GM18858 (cell line): ENCODE data around the gene GIGYF1.
"Not testable (repeated sequence)": the region's sequence is repeated elsewhere in the genome, so short reads cannot be mapped to it uniquely, and the experiment has no call there.

Experiments used
- ATAC-seq: cut with Tn5 transposase; IDR thresholded peaks from one replicate; pipeline ENCODE4 v1.9.1; 2021; ENCODE audit not compliant: unreplicated experiment

Gene GIGYF1, protein sequence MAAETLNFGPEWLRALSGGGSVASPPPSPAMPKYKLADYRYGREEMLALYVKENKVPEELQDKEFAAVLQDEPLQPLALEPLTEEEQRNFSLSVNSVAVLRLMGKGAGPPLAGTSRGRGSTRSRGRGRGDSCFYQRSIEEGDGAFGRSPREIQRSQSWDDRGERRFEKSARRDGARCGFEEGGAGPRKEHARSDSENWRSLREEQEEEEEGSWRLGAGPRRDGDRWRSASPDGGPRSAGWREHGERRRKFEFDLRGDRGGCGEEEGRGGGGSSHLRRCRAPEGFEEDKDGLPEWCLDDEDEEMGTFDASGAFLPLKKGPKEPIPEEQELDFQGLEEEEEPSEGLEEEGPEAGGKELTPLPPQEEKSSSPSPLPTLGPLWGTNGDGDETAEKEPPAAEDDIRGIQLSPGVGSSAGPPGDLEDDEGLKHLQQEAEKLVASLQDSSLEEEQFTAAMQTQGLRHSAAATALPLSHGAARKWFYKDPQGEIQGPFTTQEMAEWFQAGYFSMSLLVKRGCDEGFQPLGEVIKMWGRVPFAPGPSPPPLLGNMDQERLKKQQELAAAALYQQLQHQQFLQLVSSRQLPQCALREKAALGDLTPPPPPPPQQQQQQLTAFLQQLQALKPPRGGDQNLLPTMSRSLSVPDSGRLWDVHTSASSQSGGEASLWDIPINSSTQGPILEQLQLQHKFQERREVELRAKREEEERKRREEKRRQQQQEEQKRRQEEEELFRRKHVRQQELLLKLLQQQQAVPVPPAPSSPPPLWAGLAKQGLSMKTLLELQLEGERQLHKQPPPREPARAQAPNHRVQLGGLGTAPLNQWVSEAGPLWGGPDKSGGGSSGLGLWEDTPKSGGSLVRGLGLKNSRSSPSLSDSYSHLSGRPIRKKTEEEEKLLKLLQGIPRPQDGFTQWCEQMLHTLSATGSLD (N-terminal part only)

DNA sequence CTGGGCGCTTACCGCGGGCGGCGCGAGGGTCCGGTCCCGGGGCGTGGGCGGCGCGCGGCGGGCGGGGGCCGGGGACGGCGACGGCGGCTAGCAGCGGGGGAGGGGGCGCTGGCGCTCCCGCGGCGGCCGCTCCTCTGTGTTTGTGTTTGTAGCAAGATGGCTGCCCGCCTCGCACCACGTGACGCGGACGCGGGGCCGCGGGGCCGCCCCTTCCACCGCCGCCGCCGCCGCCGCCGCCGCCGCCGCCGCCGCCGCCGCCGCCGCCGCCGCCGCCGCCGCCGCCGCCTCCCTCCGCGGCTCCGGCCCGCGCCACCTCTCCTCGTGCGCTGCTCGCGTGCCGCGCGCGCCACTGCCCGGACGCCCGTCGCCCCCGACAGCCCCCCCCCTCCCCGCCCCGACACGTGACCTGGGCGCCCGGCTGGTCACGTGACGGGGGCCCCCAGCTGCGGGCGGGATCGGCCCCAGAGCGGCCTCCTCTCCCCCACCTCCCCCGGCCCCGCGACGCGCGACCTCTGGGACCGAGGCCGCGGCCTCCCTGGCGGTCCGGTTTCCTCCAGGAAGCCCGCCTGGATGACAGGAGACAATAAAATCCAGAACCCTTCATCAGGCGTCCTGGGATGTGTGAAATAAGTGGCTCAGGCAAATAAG, at the start of gene GIGYF1:
Gene GIGYF1 (minus strand): TSS at position 153 of the 648 bp plus-strand sequence. CDS start 6,012 bp downstream, outside the sequence.
- ATAC-seq: no peak

- ATAC-seq: no peak
Measured at GRCh38 chr7:100739934-100740333, 45.9 kb upstream of the GIGYF1 start.

GRCh38 chr7:100736671-100737070, 42.6 kb upstream of the GIGYF1 start:
- no peak for ATAC-seq

DNA sequence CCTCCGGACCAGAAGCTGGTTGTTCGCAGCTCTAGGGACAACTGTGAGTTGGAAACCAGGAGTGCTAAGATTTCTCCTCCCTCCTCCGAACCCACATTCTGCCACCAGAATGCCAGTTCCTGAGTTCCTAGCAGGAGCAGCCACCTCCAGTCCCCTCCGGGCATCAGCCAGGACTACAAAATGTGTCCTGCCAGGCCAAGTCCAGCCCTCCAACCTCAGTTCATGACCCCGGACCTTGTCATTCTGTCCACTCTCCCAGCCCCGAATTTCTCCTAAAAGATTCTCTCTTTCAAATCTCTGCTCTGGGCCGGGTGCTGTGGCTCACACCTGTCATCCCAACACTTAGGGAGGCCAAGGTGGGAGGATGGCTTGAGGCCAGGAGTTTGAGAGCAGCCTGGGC, 41.7 kb upstream of the GIGYF1 start:
- no peak for ATAC-seq

DNA sequence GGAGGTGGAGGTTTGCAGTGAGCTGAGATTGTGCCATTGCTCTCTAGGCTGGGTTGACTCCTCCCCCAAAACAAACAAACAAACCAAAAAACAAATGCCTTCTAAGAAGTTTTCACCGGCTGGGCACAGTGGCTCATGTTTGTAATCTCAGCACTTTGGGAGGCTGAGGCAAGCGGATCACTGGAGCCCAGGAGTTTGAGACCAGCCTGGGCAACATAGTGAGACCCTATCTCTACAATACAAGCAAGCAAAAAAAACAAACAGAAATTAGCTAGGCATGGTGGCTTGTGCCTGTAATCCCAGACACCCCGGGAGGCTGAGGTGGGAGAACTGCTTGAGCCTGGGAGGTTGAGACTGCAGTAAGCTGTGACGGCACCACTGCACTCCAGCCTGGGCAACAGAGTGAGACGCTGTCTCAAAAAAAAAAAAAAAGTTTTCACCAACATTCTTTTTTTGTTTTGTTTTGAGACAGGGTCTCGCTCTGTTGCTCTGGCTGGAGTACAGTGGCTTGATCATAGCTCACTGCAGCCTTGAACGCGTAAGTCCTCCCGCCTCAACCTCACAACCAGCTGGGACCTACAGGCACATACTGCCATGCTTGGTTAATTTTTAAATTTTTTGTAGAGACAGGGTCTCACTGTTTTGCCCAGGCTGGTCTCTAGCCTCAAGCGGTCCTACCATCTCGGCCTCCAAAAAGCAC, 38.0 kb upstream of the GIGYF1 start:
- no peak for ATAC-seq

- ATAC-seq: no peak
Measured at GRCh38 chr7:100730136-100730800, 36.2 kb upstream of the GIGYF1 start.

DNA sequence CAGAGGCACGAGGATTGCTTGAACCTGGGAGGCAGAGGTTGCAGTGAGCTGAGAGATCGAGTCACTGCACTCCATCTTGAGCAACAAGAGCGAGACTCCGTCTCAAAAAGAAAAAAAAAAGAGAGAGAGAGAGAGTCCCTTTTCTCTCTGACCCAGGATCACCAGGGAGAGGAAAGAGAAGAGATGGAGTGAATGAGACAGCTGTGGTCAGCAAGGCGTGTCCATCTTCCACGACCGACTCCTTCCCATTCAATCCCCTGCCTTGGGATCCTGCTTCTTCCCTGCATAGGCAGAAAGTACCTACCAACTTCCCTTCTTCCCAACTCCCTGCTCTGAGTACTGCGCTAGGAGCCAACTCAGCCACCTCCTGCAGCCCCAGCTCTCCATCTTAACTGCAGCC, 34.1 kb upstream of the GIGYF1 start:
- no peak for ATAC-seq

DNA sequence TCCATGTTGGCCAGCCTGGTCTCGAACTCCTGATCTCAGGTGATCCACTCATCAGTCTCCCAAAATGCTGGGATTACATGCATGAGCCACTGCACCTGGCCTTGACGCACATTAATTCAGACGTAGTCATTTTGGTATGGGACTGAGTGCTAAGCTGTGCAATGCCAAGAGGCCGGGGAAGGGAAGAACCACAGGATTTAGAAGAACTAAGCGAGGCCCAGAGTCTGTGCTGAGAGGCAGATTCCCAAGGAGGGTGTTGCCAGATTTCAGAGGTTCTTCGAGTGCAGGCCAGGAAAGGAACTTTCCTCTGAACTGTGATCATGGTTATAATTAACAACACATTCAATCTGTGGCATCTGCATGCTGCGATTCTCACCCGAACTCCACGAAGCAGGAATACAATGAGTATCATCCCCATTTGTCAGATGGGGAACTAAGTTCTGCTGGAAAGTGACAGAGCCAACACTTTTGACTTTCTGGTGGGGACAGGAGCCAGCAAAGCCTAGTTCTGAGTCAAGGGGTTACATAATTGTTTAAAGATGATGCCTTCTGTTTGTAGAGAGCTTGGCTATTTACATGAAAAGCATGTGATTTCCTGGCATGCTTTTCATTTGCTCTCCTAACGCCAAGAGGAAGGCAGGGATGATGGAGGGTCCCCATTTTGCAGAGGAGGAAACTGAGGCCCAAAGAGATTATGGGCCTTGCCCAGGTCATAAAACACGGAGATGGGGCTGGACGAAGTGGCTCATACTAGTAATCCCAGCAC, 33.1 kb upstream of the GIGYF1 start:
- ATAC-seq: no peak

- ATAC-seq: not testable (repeated sequence)
Measured at GRCh38 chr7:100724364-100724763, 30.3 kb upstream of the GIGYF1 start.

DNA sequence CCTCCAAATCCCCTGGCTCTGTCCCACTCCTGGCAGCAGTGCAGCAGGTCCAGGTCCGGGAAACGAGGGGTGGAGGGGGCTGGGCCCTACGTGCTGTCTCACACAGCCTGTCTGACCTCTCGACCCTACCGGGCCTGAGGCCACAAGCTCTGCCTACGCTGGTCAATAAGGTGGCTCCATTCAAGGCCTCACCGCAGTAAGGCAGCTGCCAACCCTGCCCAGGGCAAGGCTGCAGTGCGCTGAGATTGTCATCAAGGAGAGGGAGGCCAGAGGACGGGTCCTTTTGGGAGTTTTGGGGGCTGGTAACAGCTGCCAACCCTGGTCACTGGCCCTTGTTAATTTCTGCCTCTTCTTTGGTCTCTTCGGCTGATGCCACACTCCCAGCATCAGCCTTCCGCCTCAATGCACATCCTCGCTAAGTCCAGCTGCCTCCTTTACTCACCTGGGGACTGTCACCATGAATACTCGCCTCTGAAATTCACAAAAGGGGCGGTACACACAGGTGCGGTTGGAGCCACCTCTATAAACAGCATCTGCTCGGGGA, 29.8 kb upstream of the GIGYF1 start:
- no peak for ATAC-seq

- ATAC-seq: no peak
Measured at GRCh38 chr7:100722480-100723212, 28.6 kb upstream of the GIGYF1 start.

DNA sequence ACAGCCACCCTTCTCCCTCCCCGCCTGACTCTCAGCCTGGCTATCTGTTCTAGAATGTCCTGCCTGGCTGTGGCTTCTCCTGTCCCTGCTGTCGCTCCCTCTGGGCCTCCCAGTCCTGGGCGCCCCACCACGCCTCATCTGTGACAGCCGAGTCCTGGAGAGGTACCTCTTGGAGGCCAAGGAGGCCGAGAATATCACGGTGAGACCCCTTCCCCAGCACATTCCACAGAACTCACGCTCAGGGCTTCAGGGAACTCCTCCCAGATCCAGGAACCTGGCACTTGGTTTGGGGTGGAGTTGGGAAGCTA, 27.4 kb upstream of the GIGYF1 start:
- ATAC-seq: no peak

GRCh38 chr7:100720671-100721504, 26.8 kb upstream of the GIGYF1 start:
- no peak for ATAC-seq

DNA sequence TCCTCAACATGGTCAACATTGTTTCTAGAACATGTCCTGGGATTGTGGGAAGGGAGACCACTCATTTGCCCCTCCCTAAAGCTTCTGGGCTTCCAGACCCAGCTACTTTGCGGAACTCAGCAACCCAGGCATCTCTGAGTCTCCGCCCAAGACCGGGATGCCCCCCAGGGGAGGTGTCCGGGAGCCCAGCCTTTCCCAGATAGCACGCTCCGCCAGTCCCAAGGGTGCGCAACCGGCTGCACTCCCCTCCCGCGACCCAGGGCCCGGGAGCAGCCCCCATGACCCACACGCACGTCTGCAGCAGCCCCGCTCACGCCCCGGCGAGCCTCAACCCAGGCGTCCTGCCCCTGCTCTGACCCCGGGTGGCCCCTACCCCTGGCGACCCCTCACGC, 26.2 kb upstream of the GIGYF1 start, which contains the start of gene EPO:
Gene EPO (plus strand): TSS at position 190 of the 392 bp plus-strand sequence. CDS start 513 bp downstream, outside the sequence.
- ATAC-seq: no peak

GRCh38 chr7:100719523-100720278, 25.7 kb upstream of the GIGYF1 start:
- ATAC-seq: no peak

- not testable (repeated sequence) for ATAC-seq
Measured at GRCh38 chr7:100717073-100717472, 23.0 kb upstream of the GIGYF1 start.

DNA sequence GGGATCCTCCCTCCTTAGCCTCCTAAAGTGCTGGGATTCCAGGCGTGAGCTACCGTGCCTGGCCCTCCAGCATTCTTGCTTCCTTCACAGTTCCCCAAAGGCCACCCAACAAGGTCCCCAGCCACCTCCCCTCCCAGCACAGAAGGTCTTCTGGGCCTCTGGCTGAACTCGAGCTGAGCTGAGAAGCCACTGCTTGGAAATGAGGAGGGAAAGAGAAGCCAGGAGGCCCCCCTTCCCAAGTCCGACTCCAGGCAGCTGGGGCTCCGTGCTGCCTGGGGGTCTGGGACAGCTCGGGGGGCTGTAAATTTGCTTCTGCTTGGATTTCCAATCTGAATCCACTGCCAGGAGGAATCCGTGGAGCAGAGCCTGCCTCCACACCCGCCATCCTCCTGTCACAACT, 20.7 kb upstream of the GIGYF1 start:
- no peak for ATAC-seq
